Measurements from ENCODE around the gene SNAI3. TPM values are rescaled to one million over a fixed set of nuclear protein-coding genes. Genes with fewer than 3 reads are reported as not detected.

Gene SNAI3
- total RNA-seq, 1 experiment from 2014 or later, result 2.2 TPM

DNA sequence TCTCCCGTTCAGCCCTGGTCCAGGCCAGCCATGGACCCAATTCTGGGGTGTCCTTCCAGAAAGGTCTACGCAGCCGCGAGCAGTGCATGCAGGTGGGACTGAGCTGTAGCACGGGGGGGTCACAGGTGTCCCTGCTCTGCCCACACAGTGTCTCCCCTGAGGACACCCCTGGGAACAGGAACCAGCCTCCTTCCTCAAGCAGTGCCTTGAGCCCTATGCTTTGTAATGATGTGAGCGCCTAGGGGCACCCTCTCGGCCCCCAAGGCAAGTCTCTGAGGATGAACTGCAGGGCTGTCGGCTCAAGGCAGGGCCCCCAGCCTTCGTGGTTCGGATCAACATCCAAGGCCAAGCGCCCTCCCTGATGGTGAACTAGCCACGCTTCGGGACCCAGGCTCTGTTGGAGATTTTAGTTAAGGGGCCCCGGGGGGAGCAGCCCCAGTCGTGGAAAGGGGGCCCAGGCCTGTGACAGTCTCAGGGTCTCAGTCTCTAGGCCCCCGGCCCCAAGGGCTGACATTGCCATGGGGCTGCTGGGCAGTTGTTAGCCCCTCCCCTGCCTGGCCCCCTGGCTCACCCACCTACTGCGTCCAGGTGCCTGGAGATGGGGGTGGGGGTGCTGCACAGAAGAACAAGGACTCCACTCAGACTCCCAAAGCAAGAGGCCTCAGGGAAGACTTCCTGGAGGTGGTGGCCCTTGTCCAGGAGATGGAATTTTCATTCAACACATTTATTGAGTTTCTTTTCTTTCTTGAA, 45.6 kb downstream of the SNAI3 start:
- TSS peak; percentile 7 for BruUV-seq (replicated peaks)
- Histone ChIP-seq H3K4me3 (replicated peaks in 1 of 2; ENCODE audit: low read depth in 1 of 2, low read length in 2 of 2) (no peak overlapping the region), H2AFZ (ENCODE audit: low read depth, low read length, poor library complexity, severe bottlenecking) (no peak overlapping the region), H3K36me3 (ENCODE audit: control insufficient read depth in 1 of 2, insufficient read depth in 2 of 2, low read length in 2 of 2) (peaks cover 0 to 2% of the 10 kb centered on the region in 2 experiments; a peak in 1 of 4 replicates), H3K9me2 (ENCODE audit: insufficient read depth) (no peaks in the 10 kb centered on the region), H3K27ac (ENCODE audit: low read depth, low read length) (no peak overlapping the region), H3K9me3 (ENCODE audit: control insufficient read depth in 1 of 2, insufficient read depth in 1 of 2, low read depth in 1 of 2, low read length in 2 of 2) (no peaks in the 10 kb centered on the region), H3K79me2 (ENCODE audit: insufficient read depth, low read length) (no peaks in the 10 kb centered on the region), H3K27me3 (ENCODE audit: insufficient read depth, low read length) (no peaks in the 10 kb centered on the region), H3K4me1 (ENCODE audit: control insufficient read depth in 1 of 2, insufficient read depth in 2 of 2, low read length in 2 of 2) (peaks cover 7 to 38% of the 10 kb centered on the region in 2 experiments; a peak in 2 of 4 replicates), H4K20me1 (ENCODE audit: insufficient read depth) (no peaks in the 10 kb centered on the region), H3K4me2 (ENCODE audit: low read length) (peak overlapping the region; percentile 8; the same call in 1 of the 2 replicates), H3K9ac (ENCODE audit: low read length) (no peak overlapping the region)
- CTCF ChIA-PET, result no interaction called here
- ATAC-seq (no peak), DNase-seq (ENCODE audit: low read depth, low spot score) (no peak)
- RAD21 ChIA-PET (ENCODE audit: low non-redundant PET in 1 of 2, low total read pairs in 2 of 2, uncharacterized antibody in 2 of 2, unreplicated experiment in 2 of 2), result no interaction called here
- TF ChIP-seq YY1 (IDR thresholded peaks at IDR 0.05; ENCODE audit: extremely low read depth, insufficient replicate concordance, low read depth, low read length) (no peak), POLR2AphosphoS5 (IDR thresholded peaks at IDR 0.05; ENCODE audit: low read depth, low read length) (0 out of 2 replicates have a peak, but pooled peaks have one; percentile 3)
- POLR2A ChIA-PET, result no interaction called here
- intact Hi-C loops (cut with micrococcal nuclease), result no loop called here

- TF ChIP-seq POLR2AphosphoS5 (IDR thresholded peaks at IDR 0.05; ENCODE audit: low read depth, low read length) (0 out of 2 replicates have a peak, but pooled peaks have one; percentile 28), ZNF274 (IDR thresholded peaks at IDR 0.05; ENCODE audit: low read depth, low read length) (no peak), YY1 (IDR thresholded peaks at IDR 0.05; ENCODE audit: extremely low read depth, insufficient replicate concordance, low read depth, low read length) (no peak), REST (IDR thresholded peaks at IDR 0.05; ENCODE audit: low read depth) (no peak), ZBTB33 (IDR thresholded peaks at IDR 0.05; ENCODE audit: extremely low read depth, insufficient replicate concordance, low read length) (no peak), ZFX (IDR thresholded peaks at IDR 0.05) (no peak)
- TF ChIP-seq, protein P1, sequence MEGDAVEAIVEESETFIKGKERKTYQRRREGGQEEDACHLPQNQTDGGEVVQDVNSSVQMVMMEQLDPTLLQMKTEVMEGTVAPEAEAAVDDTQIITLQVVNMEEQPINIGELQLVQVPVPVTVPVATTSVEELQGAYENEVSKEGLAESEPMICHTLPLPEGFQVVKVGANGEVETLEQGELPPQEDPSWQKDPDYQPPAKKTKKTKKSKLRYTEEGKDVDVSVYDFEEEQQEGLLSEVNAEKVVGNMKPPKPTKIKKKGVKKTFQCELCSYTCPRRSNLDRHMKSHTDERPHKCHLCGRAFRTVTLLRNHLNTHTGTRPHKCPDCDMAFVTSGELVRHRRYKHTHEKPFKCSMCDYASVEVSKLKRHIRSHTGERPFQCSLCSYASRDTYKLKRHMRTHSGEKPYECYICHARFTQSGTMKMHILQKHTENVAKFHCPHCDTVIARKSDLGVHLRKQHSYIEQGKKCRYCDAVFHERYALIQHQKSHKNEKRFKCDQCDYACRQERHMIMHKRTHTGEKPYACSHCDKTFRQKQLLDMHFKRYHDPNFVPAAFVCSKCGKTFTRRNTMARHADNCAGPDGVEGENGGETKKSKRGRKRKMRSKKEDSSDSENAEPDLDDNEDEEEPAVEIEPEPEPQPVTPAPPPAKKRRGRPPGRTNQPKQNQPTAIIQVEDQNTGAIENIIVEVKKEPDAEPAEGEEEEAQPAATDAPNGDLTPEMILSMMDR (IDR thresholded peaks at IDR 0.05 in 2 of 3, conservative IDR thresholded peaks at IDR 0.05 in 1 of 3; ENCODE audit: borderline replicate concordance in 1 of 3, insufficient read depth in 1 of 3, low read depth in 2 of 3, low read length in 2 of 3), result no peak
- ATAC-seq (no peak), DNase-seq (ENCODE audit: low read depth, low spot score) (no peak)
- H3K9me3 ChIP-seq (ENCODE audit: control insufficient read depth in 1 of 2, insufficient read depth in 1 of 2, low read depth in 1 of 2, low read length in 2 of 2), result no peaks in the 10 kb centered on the region
- RAD21 ChIA-PET (ENCODE audit: low non-redundant PET in 1 of 2, low total read pairs in 2 of 2, uncharacterized antibody in 2 of 2, unreplicated experiment in 2 of 2), result no interaction called here
- H3K79me2 ChIP-seq (ENCODE audit: insufficient read depth, low read length), result no peaks in the 10 kb centered on the region
- peaks cover 7 to 38% of the 10 kb centered on the region in 2 experiments; a peak in 2 of 4 replicates for H3K4me1 ChIP-seq (ENCODE audit: control insufficient read depth in 1 of 2, insufficient read depth in 2 of 2, low read length in 2 of 2)
- no peaks in the 10 kb centered on the region for H3K9me2 ChIP-seq (ENCODE audit: insufficient read depth)
- H4K20me1 ChIP-seq (ENCODE audit: insufficient read depth), result no peaks in the 10 kb centered on the region
- CTCF ChIA-PET, result no interaction called here
- BruUV-seq (replicated peaks), result no TSS peak
- no peak overlapping the region for H3K4me3 ChIP-seq (replicated peaks in 1 of 2; ENCODE audit: low read depth in 1 of 2, low read length in 2 of 2)
- POLR2A ChIA-PET, result no interaction called here
- no peak overlapping the region for H3K4me2 ChIP-seq (ENCODE audit: low read length)
- no peak overlapping the region for H2AFZ ChIP-seq (ENCODE audit: low read depth, low read length, poor library complexity, severe bottlenecking)
- no peak overlapping the region; the same call in 1 of the 2 replicates for H3K27ac ChIP-seq (ENCODE audit: low read depth, low read length)
- no peaks in the 10 kb centered on the region for H3K27me3 ChIP-seq (ENCODE audit: insufficient read depth, low read length)
- peaks cover 0 to 2% of the 10 kb centered on the region in 2 experiments; a peak in 1 of 4 replicates for H3K36me3 ChIP-seq (ENCODE audit: control insufficient read depth in 1 of 2, insufficient read depth in 2 of 2, low read length in 2 of 2)
- H3K9ac ChIP-seq (ENCODE audit: low read length), result no peak overlapping the region
- intact Hi-C loops (cut with micrococcal nuclease), result no loop called here
Measured at GRCh38 chr16:88640039-88640495, 46.2 kb downstream of the SNAI3 start.
